WTC11 (cell line): ENCODE results near the gene PDE8B. TPM values are rescaled to one million over a fixed set of nuclear protein-coding genes. Genes with fewer than 3 reads are reported as not detected.

ENCODE experiments used
- ATAC-seq: fragments of 200-7000 bp; cut with Tn5 transposase; 2 replicates; pipeline ENCODE4 v1.10.0; 2021; ENCODE audit warnings: mild to moderate bottlenecking, moderate library complexity
- CTCF ChIA-PET: fragments of 300-600 bp; sonication (Branson Sonifier 250); formaldehyde crosslinking; loops from one replicate; lab custom pipeline; 2021; ENCODE audit warnings: antibody characterized with exemption; lab: Charles Lee
- POLR2A ChIA-PET: fragments of 350-600 bp; sonication (Branson Sonifier 250); formaldehyde crosslinking; loops from one replicate; lab custom pipeline; 2021; ENCODE audit warnings: antibody characterized with exemption; lab: Charles Lee
- DNase-seq: peaks from one replicate; pipeline ENCODE4 v3.0.0; 2021; ENCODE audit warnings: low spot score
- H3K27ac Mint-ChIP-seq: 2 replicates; pipeline ENCODE4 v1.8.0; 2021; ENCODE audit warnings: mixed read lengths
- H3K27me3 Mint-ChIP-seq: 2 replicates; pipeline ENCODE4 v1.8.0; 2021; ENCODE audit warnings: low read depth, mild to moderate bottlenecking, moderate library complexity, mixed read lengths
- H3K36me3 Mint-ChIP-seq: 2 replicates; pipeline ENCODE4 v1.8.0; 2021; ENCODE audit warnings: mixed read lengths
- H3K4me1 Mint-ChIP-seq: 2 replicates; pipeline ENCODE4 v1.8.0; 2022; ENCODE audit warnings: mixed read lengths
- H3K4me3 Mint-ChIP-seq: 2 replicates; pipeline ENCODE4 v1.8.0; 2021; ENCODE audit warnings: mild to moderate bottlenecking, moderate library complexity, mixed read lengths
- H3K9me3 Mint-ChIP-seq: 2 replicates; pipeline ENCODE4 v1.8.0; 2021; ENCODE audit warnings: mixed read lengths
- EMX1 ChIP-seq: fragments of 250-450 bp; sonication (Bioruptor Pico); IDR thresholded peaks from 2 replicates; pipeline ENCODE4 v1.8.0; 2021; ENCODE audit warnings: mild to moderate bottlenecking
- ESRRA ChIP-seq: sonication (generic); formaldehyde crosslinking; IDR thresholded peaks from 2 replicates; pipeline ENCODE4 v1.8.1; 2022; ENCODE audit warnings: mild to moderate bottlenecking, missing genetic modification reagents, borderline replicate concordance
- FOXJ3 ChIP-seq: sonication (generic); formaldehyde crosslinking; IDR thresholded peaks from 2 replicates; pipeline ENCODE4 v1.9.0; 2021; ENCODE audit warnings: missing genetic modification reagents, mild to moderate bottlenecking, borderline replicate concordance
- FOXP1 ChIP-seq: sonication (generic); formaldehyde crosslinking; IDR thresholded peaks from 2 replicates; pipeline ENCODE4 v1.8.0; 2022; ENCODE audit warnings: missing genetic modification reagents, mild to moderate bottlenecking, moderate library complexity, borderline replicate concordance
- HMGA2 ChIP-seq: fragments of 250-450 bp; sonication (Bioruptor Pico); IDR thresholded peaks from 2 replicates; pipeline ENCODE4 v1.4.0; 2021; ENCODE audit warnings: mild to moderate bottlenecking, moderate library complexity
- JAZF1 ChIP-seq: fragments of 250-450 bp; sonication (Bioruptor Pico); IDR thresholded peaks from 2 replicates; pipeline ENCODE4 v1.9.0; 2021; ENCODE audit warnings: moderate library complexity, mild to moderate bottlenecking, inconsistent platforms
- MYBL2 ChIP-seq: sonication (generic); formaldehyde crosslinking; IDR thresholded peaks from 2 replicates; pipeline ENCODE4 v1.8.1; 2023; ENCODE audit warnings: mild to moderate bottlenecking, moderate library complexity, missing genetic modification reagents
- NR2C2 ChIP-seq: sonication (generic); formaldehyde crosslinking; IDR thresholded peaks from 2 replicates; pipeline ENCODE4 v1.8.0; 2022; ENCODE audit warnings: mild to moderate bottlenecking, missing genetic modification reagents
- NR3C1 ChIP-seq: sonication (generic); formaldehyde crosslinking; conservative IDR thresholded peaks from 2 replicates; pipeline ENCODE4 v1.8.1; 2023; ENCODE audit warnings: low read depth, mild to moderate bottlenecking, missing genetic modification reagents
- PREB ChIP-seq: sonication (generic); formaldehyde crosslinking; IDR thresholded peaks from 2 replicates; pipeline ENCODE4 v1.8.1; 2022; ENCODE audit warnings: mild to moderate bottlenecking, missing genetic modification reagents, moderate library complexity, borderline replicate concordance
- RELA ChIP-seq: sonication (generic); formaldehyde crosslinking; IDR thresholded peaks from 2 replicates; pipeline ENCODE4 v1.8.1; 2022; ENCODE audit warnings: missing genetic modification reagents, mild to moderate bottlenecking, borderline replicate concordance
- USF1 ChIP-seq: sonication (generic); formaldehyde crosslinking; IDR thresholded peaks from 2 replicates; pipeline ENCODE4 v1.8.0; 2022; ENCODE audit warnings: mild to moderate bottlenecking, missing genetic modification reagents
- ZBTB21 ChIP-seq: sonication (generic); formaldehyde crosslinking; IDR thresholded peaks from 2 replicates; pipeline ENCODE4 v1.8.1; 2023; ENCODE audit warnings: mild to moderate bottlenecking, missing genetic modification reagents, borderline replicate concordance
- ZNF121 ChIP-seq: sonication (generic); formaldehyde crosslinking; IDR thresholded peaks from 2 replicates; pipeline ENCODE4 v1.8.0; 2023; ENCODE audit warnings: missing genetic modification reagents
- ZNF138 ChIP-seq: sonication (generic); formaldehyde crosslinking; conservative IDR thresholded peaks from 2 replicates; pipeline ENCODE4 v1.8.1; 2022; ENCODE audit warnings: mild to moderate bottlenecking, moderate library complexity, missing genetic modification reagents
- ZNF281 ChIP-seq: sonication (generic); formaldehyde crosslinking; IDR thresholded peaks from 2 replicates; pipeline ENCODE4 v1.8.0; 2023; ENCODE audit warnings: mild to moderate bottlenecking, missing genetic modification reagents
- ZNF317 ChIP-seq: sonication (generic); formaldehyde crosslinking; IDR thresholded peaks from 2 replicates; pipeline ENCODE4 v1.8.1; 2023; ENCODE audit warnings: low read depth, mild to moderate bottlenecking, moderate library complexity, missing genetic modification reagents, borderline replicate concordance
- ZNF416 ChIP-seq: fragments of 250-450 bp; sonication (Bioruptor Pico); IDR thresholded peaks from 2 replicates; pipeline ENCODE4 v1.9.0; 2021; ENCODE audit warnings: mild to moderate bottlenecking, inconsistent platforms
- ZNF423 ChIP-seq: fragments of 250-450 bp; sonication (Bioruptor Pico); IDR thresholded peaks from 2 replicates; pipeline ENCODE4 v2.1.2; 2022; ENCODE audit warnings: mild to moderate bottlenecking, moderate library complexity
- total RNA-seq: library from RNA; stranded (reverse); gene quantifications from 3 replicates; pipeline ENCODE4 v1.2.3, GENCODE V29; 2021
- TF ChIP-seq, protein P1 (sequence below): fragments of 250-450 bp; sonication (Bioruptor Pico); IDR thresholded peaks from 2 replicates; pipeline ENCODE4 v1.9.0; 2021; ENCODE audit warnings: moderate library complexity, mild to moderate bottlenecking, inconsistent platforms, borderline replicate concordance
- TF ChIP-seq, protein P2 (sequence below): fragments of 250-450 bp; sonication (Bioruptor Pico); IDR thresholded peaks from 2 replicates; pipeline ENCODE4 v2.1.2; 2022; ENCODE audit warnings: mild to moderate bottlenecking, moderate library complexity
- TF ChIP-seq, protein P3 (sequence below): fragments of 250-450 bp; sonication (Bioruptor Pico); IDR thresholded peaks from 2 replicates; pipeline ENCODE4 v1.8.0; 2021; ENCODE audit warnings: mild to moderate bottlenecking

Gene PDE8B
- total RNA-seq, 1 experiment from 2014 or later: 0.31 TPM

GRCh38 chr5:77197840-77198554 lies 12.5 kb upstream of the PDE8B start (continued):
- TF ChIP-seq ZNF423 (CRISPR knock-in tag): no peak
- TF ChIP-seq EMX1 (CRISPR knock-in tag): no peak
- TF ChIP-seq ZNF281: no peak
- TF ChIP-seq ZNF317 (CRISPR knock-in tag): no peak
- TF ChIP-seq JAZF1: no peak
- no peak for TF ChIP-seq ZNF416 (CRISPR knock-in tag)

DNA sequence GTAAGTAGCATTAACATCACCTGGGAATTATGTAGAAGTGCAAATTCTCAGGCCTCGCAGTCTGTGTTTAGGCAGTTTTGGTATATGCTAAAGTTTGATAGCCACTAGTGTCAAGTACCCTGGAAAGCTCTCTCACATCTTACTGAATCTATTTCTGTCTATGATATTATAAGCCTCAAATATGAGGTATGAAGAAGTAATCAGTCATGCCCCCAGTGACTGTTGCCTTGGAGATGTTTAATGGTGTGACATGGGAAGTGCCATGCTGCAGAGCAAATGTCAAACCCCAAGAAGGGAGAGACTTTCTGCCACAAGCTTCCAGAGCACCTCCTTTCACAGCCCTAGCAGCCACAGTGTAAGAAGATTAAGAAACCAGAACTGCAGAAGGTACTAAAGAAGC lies 9.8 kb upstream of the PDE8B start:
- no peaks in the 10 kb centered on the region for H3K36me3 Mint-ChIP-seq

DNA sequence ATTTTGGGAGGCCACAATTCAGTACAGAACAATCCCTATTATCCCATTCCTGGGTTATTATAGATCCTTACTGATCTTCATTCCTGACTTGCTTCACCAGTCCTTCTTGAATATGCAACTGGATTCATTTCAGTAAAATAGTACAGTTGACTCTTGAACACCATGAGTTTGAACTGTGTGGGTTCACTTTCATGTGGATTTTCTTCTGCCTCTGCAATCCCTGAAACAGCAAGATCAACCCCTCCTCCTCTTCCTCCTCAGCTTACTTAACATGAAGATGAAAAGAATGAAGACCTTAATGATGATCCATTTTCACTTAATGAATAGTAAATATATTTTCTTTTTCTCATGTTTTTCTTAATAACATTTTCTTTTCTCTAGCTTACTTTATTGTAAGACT lies 8.3 kb upstream of the PDE8B start:
- CTCF ChIA-PET: no interaction called here
- no peaks in the 10 kb centered on the region for H3K36me3 Mint-ChIP-seq
- no peak overlapping the region for H3K4me3 Mint-ChIP-seq
- H3K27ac Mint-ChIP-seq: no peak overlapping the region
- peaks cover 14% of the 10 kb centered on the region; the same call in 1 of the 2 replicates for H3K27me3 Mint-ChIP-seq
- H3K9me3 Mint-ChIP-seq: peaks cover 17% of the 10 kb centered on the region
- H3K4me1 Mint-ChIP-seq: no peaks in the 10 kb centered on the region
- POLR2A ChIA-PET: no interaction called here
- DNase-seq (no peak), ATAC-seq (no peak)
- TF ChIP-seq NR2C2 (CRISPR knock-in tag): no peak
- TF ChIP-seq NR3C1 (CRISPR knock-in tag): no peak
- no peak for TF ChIP-seq HMGA2 (CRISPR knock-in tag)
- no peak for TF ChIP-seq USF1 (CRISPR knock-in tag)
- TF ChIP-seq ESRRA (CRISPR knock-in tag): no peak
- TF ChIP-seq PREB (CRISPR knock-in tag): no peak
- TF ChIP-seq, protein P1, sequence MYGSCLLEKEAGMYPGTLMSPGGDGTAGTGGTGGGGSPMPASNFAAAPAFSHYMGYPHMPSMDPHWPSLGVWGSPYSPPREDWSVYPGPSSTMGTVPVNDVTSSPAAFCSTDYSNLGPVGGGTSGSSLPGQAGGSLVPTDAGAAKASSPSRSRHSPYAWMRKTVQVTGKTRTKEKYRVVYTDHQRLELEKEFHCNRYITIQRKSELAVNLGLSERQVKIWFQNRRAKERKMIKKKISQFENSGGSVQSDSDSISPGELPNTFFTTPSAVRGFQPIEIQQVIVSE: no peak
- TF ChIP-seq, protein P2, sequence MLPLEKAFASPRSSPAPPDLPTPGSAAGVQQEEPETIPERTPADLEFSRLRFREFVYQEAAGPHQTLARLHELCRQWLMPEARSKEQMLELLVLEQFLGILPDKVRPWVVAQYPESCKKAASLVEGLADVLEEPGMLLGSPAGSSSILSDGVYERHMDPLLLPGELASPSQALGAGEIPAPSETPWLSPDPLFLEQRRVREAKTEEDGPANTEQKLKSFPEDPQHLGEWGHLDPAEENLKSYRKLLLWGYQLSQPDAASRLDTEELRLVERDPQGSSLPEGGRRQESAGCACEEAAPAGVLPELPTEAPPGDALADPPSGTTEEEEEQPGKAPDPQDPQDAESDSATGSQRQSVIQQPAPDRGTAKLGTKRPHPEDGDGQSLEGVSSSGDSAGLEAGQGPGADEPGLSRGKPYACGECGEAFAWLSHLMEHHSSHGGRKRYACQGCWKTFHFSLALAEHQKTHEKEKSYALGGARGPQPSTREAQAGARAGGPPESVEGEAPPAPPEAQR (CRISPR knock-in tag): no peak
- no peak for TF ChIP-seq FOXP1 (CRISPR knock-in tag)

More for the DNA sequence above, 9.8 kb upstream of the PDE8B start:
- Mint-ChIP-seq H3K27me3 (peaks cover 9% of the 10 kb centered on the region; the same call in 1 of the 2 replicates), H3K4me3 (no peak overlapping the region), H3K27ac (no peak overlapping the region), H3K4me1 (no peaks in the 10 kb centered on the region), H3K9me3 (peaks cover 26% of the 10 kb centered on the region)
- DNase-seq (no peak), ATAC-seq (no peak)
- ChIA-PET POLR2A (no interaction called here), CTCF (no interaction called here)
- no peak for TF ChIP-seq MYBL2 (CRISPR knock-in tag)
- TF ChIP-seq ZNF138 (CRISPR knock-in tag): no peak
- TF ChIP-seq RELA (CRISPR knock-in tag): no peak
- no peak for TF ChIP-seq ZNF281
- TF ChIP-seq ZNF121 (CRISPR knock-in tag): no peak
- no peak for TF ChIP-seq FOXJ3
- TF ChIP-seq, protein P3, sequence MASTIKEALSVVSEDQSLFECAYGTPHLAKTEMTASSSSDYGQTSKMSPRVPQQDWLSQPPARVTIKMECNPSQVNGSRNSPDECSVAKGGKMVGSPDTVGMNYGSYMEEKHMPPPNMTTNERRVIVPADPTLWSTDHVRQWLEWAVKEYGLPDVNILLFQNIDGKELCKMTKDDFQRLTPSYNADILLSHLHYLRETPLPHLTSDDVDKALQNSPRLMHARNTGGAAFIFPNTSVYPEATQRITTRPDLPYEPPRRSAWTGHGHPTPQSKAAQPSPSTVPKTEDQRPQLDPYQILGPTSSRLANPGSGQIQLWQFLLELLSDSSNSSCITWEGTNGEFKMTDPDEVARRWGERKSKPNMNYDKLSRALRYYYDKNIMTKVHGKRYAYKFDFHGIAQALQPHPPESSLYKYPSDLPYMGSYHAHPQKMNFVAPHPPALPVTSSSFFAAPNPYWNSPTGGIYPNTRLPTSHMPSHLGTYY (CRISPR knock-in tag): no peak
- no peak for TF ChIP-seq ZBTB21 (CRISPR knock-in tag)
